Measurements from ENCODE around the gene AGPAT2. TPM values are rescaled to one million over a fixed set of nuclear protein-coding genes. Genes with fewer than 3 reads are reported as not detected.

The AGPAT2 gene
- total and polyA plus RNA-seq, 2 of the 4 experiments (the other 2 are of a cell fraction): 16.1 to 39.5 TPM

- H3K14ac ChIP-seq (replicated peaks; ENCODE audit: low read depth, low read length): no peak overlapping the region
- H2BK5ac ChIP-seq (ENCODE audit: low read depth, low read length, poor library complexity, severe bottlenecking): no peak overlapping the region
- no peaks in the 10 kb centered on the region for H3K36me3 ChIP-seq (ENCODE audit: control insufficient read depth, insufficient read depth, low read length)
- POLR2A ChIA-PET (ENCODE audit: unreplicated experiment): no interaction called here
- dilution Hi-C loops (cut with HindIII; ENCODE audit: low sequenced_read_pairs, unreplicated experiment) (no loop called here), intact Hi-C loops (cut with micrococcal nuclease) (no loop called here), in situ Hi-C loops (cut with MboI; ENCODE audit: low sequenced_read_pairs) (no loop called here)
- no peak overlapping the region for H2BK120ac ChIP-seq (ENCODE audit: low read depth, low read length)
- no peaks in the 10 kb centered on the region for H4K20me1 ChIP-seq (ENCODE audit: insufficient read depth, low read length)
- BruUV-seq (replicated peaks): no TSS peak
- H2AK5ac ChIP-seq (ENCODE audit: low read depth, low read length): no peak overlapping the region
- H4K8ac ChIP-seq (ENCODE audit: low read depth in 2 of 2, low read length in 2 of 2): no peak overlapping the region
- H3K4me2 ChIP-seq (ENCODE audit: low read depth, low read length): no peak overlapping the region
- H2AFZ ChIP-seq (replicated peaks; ENCODE audit: low read length, poor library complexity): no peak overlapping the region
- H3K4me3 ChIP-seq (ENCODE audit: insufficient read depth, low read depth, low read length): no peak overlapping the region
- no peak overlapping the region for H3K23ac ChIP-seq (ENCODE audit: low read depth, low read length)
- H2BK15ac ChIP-seq (ENCODE audit: low read depth, low read length): no peak overlapping the region
- H2AK9ac ChIP-seq (replicated peaks; ENCODE audit: low read depth, low read length, poor library complexity): no peak overlapping the region
- WGBS, 2 experiments (ENCODE audit: extremely low coverage in 2 of 2, insufficient read length in 1 of 2): 87% methylated on average over 6 of the region's 11 CpGs; no CpG with 5 or more reads in 1 of the 2 experiments
- H4K91ac ChIP-seq (ENCODE audit: insufficient read depth, low read depth, low read length): no peak overlapping the region
- H4K5ac ChIP-seq (ENCODE audit: low read depth, low read length): no peak overlapping the region
- CTCF ChIA-PET: no interaction called here
- DNase-seq: no peak
- ATAC-seq (ENCODE audit: low read depth): no peak
- H3K9me1 ChIP-seq (ENCODE audit: insufficient read depth, low read length): no peaks in the 10 kb centered on the region
- peaks cover 3% of the 10 kb centered on the region; the same call in 1 of the 2 replicates for H3K27me3 ChIP-seq (ENCODE audit: control insufficient read depth, insufficient read depth, low read length)
- H3K27ac ChIP-seq (ENCODE audit: insufficient read depth, low read length): no peak overlapping the region
- H3K9ac ChIP-seq (ENCODE audit: low read depth, low read length): no peak overlapping the region
- no peak overlapping the region for H3K56ac ChIP-seq (ENCODE audit: extremely low read depth, insufficient read depth, low read length)
- TF ChIP-seq SMC3 (IDR thresholded peaks at IDR 0.05; ENCODE audit: low read depth, low read length) (no peak), NFE2L2 (IDR thresholded peaks at IDR 0.05; ENCODE audit: low read depth, low read length) (no peak), MXI1 (IDR thresholded peaks at IDR 0.05; ENCODE audit: borderline replicate concordance, low read depth, low read length) (no peak), CTCF (conservative IDR thresholded peaks at IDR 0.05; ENCODE audit: low read depth, low read length) (no peak), BHLHE40 (IDR thresholded peaks at IDR 0.05; ENCODE audit: low read depth, low read length) (no peak), MAZ (IDR thresholded peaks at IDR 0.05; ENCODE audit: borderline replicate concordance, low read depth, low read length) (no peak), POLR2A (IDR thresholded peaks at IDR 0.05; ENCODE audit: low read depth, low read length) (no peak), CHD1 (IDR thresholded peaks at IDR 0.05; ENCODE audit: low read depth, low read length) (no peak), CEBPB (IDR thresholded peaks at IDR 0.05; ENCODE audit: low read depth, low read length) (no peak), ELK1 (IDR thresholded peaks at IDR 0.05; ENCODE audit: borderline replicate concordance, low read depth, low read length) (no peak)
- no peaks in the 10 kb centered on the region for H3K9me3 ChIP-seq (ENCODE audit: control insufficient read depth, insufficient read depth, low read length)
- H3K4me1 ChIP-seq (ENCODE audit: control insufficient read depth, insufficient read depth, low read length): no peaks in the 10 kb centered on the region
- H2BK20ac ChIP-seq (ENCODE audit: low read depth, low read length): no peak overlapping the region
- no peak overlapping the region for H3K4ac ChIP-seq (ENCODE audit: low read depth, low read length)
- no peaks in the 10 kb centered on the region for H3K79me1 ChIP-seq (ENCODE audit: low read depth in 1 of 2, low read length in 2 of 2)
- no peak overlapping the region for H3K18ac ChIP-seq (ENCODE audit: low read depth, low read length)
Observed at GRCh38 chr9:136651860-136652259, 35.4 kb downstream of the AGPAT2 start.

Measured in IMR-90 (cell line).